ENCODE data around the gene DHX15. TPM values are rescaled to one million over a fixed set of nuclear protein-coding genes. Genes with fewer than 3 reads are reported as not detected.

The DHX15 gene
- total and polyA plus RNA-seq, 2 of the 13 experiments (the other 11 are each of a cell fraction or from before 2014, with no cell fraction given) = 92.9 to 165 TPM

DNA sequence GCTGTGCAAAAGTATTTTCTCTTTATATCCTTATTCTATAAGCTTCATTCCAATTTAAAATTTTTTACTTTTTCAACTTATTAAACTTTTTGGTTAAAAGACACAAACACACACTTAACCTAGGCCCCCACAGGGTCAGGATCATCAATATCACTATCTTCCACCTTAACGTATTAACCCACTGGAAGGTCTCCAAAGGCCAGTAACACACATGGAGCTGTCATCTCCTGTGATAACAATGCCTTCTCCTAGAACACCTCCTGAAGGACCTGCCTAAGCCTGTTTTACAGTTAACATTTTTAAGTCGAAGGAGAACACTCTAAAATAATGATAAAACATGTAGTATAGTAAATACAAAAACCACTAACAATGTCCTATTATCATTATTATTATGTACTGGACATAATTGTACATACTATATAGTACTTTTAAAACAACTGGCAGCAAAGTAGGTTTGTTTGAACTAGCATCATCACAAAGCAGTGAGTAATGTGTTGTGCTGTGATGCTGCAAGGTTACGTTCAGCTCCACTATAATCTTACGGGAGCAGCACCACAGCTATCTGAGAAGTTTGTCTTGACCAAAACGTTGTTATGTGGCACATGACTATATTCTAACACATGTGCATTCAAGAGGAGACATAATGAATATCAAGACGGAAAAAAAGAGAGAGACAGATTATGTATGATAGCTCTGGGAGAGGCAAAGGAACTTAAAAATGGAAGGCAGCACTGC is 33.7 kb downstream of the DHX15 start:
- Histone ChIP-seq H3K4me3 (replicated peaks in 1 of 3; ENCODE audit: insufficient read depth in 1 of 3, low read depth in 2 of 3, low read length in 3 of 3) (no peak overlapping the region), H3K27ac (ENCODE audit: extremely low read length, insufficient read depth, low read length) (no peak overlapping the region), H3K79me2 (ENCODE audit: insufficient read depth, low read length) (peaks cover 69% of the 10 kb centered on the region), H2AFZ (ENCODE audit: low read length) (no peak overlapping the region), H4K20me1 (ENCODE audit: insufficient read depth, low read length) (peaks cover 35% of the 10 kb centered on the region), H3K4me2 (ENCODE audit: low read depth, low read length) (no peak overlapping the region), H3K9me3 (ENCODE audit: low read length) (no peaks in the 10 kb centered on the region), H3K4me1 (ENCODE audit: insufficient read depth, low read length) (no peaks in the 10 kb centered on the region), H3K36me3 (replicated peaks in 1 of 2; ENCODE audit: control insufficient read depth in 1 of 2, insufficient read depth in 2 of 2, low read length in 2 of 2) (peaks cover 18 to 70% of the 10 kb centered on the region in 2 experiments), H3K9ac (ENCODE audit: insufficient read depth, low read depth, low read length) (no peak overlapping the region), H3K27me3 (ENCODE audit: control insufficient read depth in 1 of 2, insufficient read depth in 2 of 2, low read length in 2 of 2) (no peaks in the 10 kb centered on the region)
- ATAC-seq = no peak
- TF ChIP-seq POLR2AphosphoS2 (IDR thresholded peaks at IDR 0.05; ENCODE audit: low read depth, low read length) (no peak), RBM22 (optimal IDR thresholded peaks at IDR 0.05; ENCODE audit: low read length) (peak; percentile 90)
- WGBS (ENCODE audit: low lambda C conversion rate) = 93% methylated on average over 6 of the region's 6 CpGs
- POLR2A ChIA-PET = no interaction called here
- intact Hi-C loops (cut with micrococcal nuclease; ENCODE audit: unreplicated experiment) = no loop called here
- in situ Hi-C loops (cut with HindIII; ENCODE audit: extremely low pct_ligation_motif_present, low pct_unique_long_range_greater_than_20kb) = no loop called here
- no peak for FAIRE-seq
- no TSS peak for BruUV-seq (replicated peaks)
- DNase-seq (ENCODE audit: low spot score) = no peak
- CTCF ChIA-PET (ENCODE audit: low intra/inter-chr PET ratio, low total read pairs) = no interaction called here

DNA sequence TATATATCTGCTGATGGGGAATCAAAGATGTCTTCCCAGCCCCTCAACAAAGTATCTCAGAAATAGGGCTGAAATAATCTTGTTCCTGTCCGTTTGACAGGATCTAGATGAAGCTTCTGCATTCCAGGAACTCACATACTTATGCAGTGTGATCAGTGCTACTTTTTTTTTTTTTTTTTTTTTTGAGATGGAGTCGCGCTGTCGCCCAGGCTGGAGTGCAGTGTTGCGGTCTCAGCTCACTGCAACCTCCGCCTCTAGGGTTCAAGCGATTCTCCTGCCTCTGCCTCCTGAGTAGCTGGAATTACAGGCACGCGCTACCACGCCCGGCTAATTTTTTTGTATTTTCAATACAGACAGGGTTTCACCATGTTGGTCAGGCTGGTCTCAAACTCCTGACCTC is 36.4 kb downstream of the DHX15 start:
- intact Hi-C loops (cut with micrococcal nuclease; ENCODE audit: unreplicated experiment) = no loop called here
- BruUV-seq (replicated peaks) = no TSS peak
- POLR2A ChIA-PET = no interaction called here
- Histone ChIP-seq H2AFZ (ENCODE audit: low read length) (no peak overlapping the region), H3K4me2 (ENCODE audit: low read depth, low read length) (no peak overlapping the region), H3K79me2 (ENCODE audit: insufficient read depth, low read length) (peaks cover 79% of the 10 kb centered on the region), H3K4me3 (replicated peaks in 1 of 3; ENCODE audit: insufficient read depth in 1 of 3, low read depth in 2 of 3, low read length in 3 of 3) (no peak overlapping the region), H4K20me1 (ENCODE audit: insufficient read depth, low read length) (peaks cover 34% of the 10 kb centered on the region), H3K27me3 (ENCODE audit: control insufficient read depth in 1 of 2, insufficient read depth in 2 of 2, low read length in 2 of 2) (no peaks in the 10 kb centered on the region), H3K9ac (ENCODE audit: insufficient read depth, low read depth, low read length) (no peak overlapping the region), H3K27ac (ENCODE audit: extremely low read length, insufficient read depth, low read length) (no peak overlapping the region), H3K4me1 (ENCODE audit: insufficient read depth, low read length) (no peaks in the 10 kb centered on the region), H3K36me3 (replicated peaks in 1 of 2; ENCODE audit: control insufficient read depth in 1 of 2, insufficient read depth in 2 of 2, low read length in 2 of 2) (peaks cover 22 to 74% of the 10 kb centered on the region in 2 experiments), H3K9me3 (ENCODE audit: low read length) (no peaks in the 10 kb centered on the region)
- DNase-seq (ENCODE audit: low spot score) (no peak), FAIRE-seq (no peak), ATAC-seq (no peak)
- WGBS (ENCODE audit: low lambda C conversion rate) = 98% methylated on average over 11 of the region's 11 CpGs
- CTCF ChIA-PET (ENCODE audit: low intra/inter-chr PET ratio, low total read pairs) = no interaction called here
- in situ Hi-C loops (cut with HindIII; ENCODE audit: extremely low pct_ligation_motif_present, low pct_unique_long_range_greater_than_20kb) = no loop called here
- no peak for TF ChIP-seq MXI1 (IDR thresholded peaks at IDR 0.05; ENCODE audit: borderline replicate concordance, low read depth, low read length)
- no peak for TF ChIP-seq ZIK1 (CRISPR knock-in tag; IDR thresholded peaks at IDR 0.05; ENCODE audit: borderline replicate concordance, low read depth)
- TF ChIP-seq, protein P1, sequence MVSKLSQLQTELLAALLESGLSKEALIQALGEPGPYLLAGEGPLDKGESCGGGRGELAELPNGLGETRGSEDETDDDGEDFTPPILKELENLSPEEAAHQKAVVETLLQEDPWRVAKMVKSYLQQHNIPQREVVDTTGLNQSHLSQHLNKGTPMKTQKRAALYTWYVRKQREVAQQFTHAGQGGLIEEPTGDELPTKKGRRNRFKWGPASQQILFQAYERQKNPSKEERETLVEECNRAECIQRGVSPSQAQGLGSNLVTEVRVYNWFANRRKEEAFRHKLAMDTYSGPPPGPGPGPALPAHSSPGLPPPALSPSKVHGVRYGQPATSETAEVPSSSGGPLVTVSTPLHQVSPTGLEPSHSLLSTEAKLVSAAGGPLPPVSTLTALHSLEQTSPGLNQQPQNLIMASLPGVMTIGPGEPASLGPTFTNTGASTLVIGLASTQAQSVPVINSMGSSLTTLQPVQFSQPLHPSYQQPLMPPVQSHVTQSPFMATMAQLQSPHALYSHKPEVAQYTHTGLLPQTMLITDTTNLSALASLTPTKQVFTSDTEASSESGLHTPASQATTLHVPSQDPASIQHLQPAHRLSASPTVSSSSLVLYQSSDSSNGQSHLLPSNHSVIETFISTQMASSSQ (IDR thresholded peaks at IDR 0.05; ENCODE audit: low read depth) = no peak
- TF ChIP-seq, protein P1 (CRISPR knock-in tag; IDR thresholded peaks at IDR 0.05; ENCODE audit: borderline replicate concordance) = no peak
- no peak for TF ChIP-seq RNF2 (conservative IDR thresholded peaks at IDR 0.05; ENCODE audit: low read depth)
- no peak for TF ChIP-seq TMF1 (CRISPR knock-in tag; IDR thresholded peaks at IDR 0.05; ENCODE audit: low read depth)
- TF ChIP-seq SMC3 (IDR thresholded peaks at IDR 0.05; ENCODE audit: low read length) = no peak
- no peak for TF ChIP-seq HNF1B (CRISPR knock-in tag; IDR thresholded peaks at IDR 0.05)
- no peak for TF ChIP-seq ZNF224 (CRISPR knock-in tag; IDR thresholded peaks at IDR 0.05)
- TF ChIP-seq TARDBP (CRISPR knock-in tag; IDR thresholded peaks at IDR 0.05) = no peak
- TF ChIP-seq MEIS1 (CRISPR knock-in tag; IDR thresholded peaks at IDR 0.05; ENCODE audit: borderline replicate concordance) = no peak

Measured in HepG2 (cell line).